ENCODE results near the gene LSG1.

The LSG1 gene

DNA sequence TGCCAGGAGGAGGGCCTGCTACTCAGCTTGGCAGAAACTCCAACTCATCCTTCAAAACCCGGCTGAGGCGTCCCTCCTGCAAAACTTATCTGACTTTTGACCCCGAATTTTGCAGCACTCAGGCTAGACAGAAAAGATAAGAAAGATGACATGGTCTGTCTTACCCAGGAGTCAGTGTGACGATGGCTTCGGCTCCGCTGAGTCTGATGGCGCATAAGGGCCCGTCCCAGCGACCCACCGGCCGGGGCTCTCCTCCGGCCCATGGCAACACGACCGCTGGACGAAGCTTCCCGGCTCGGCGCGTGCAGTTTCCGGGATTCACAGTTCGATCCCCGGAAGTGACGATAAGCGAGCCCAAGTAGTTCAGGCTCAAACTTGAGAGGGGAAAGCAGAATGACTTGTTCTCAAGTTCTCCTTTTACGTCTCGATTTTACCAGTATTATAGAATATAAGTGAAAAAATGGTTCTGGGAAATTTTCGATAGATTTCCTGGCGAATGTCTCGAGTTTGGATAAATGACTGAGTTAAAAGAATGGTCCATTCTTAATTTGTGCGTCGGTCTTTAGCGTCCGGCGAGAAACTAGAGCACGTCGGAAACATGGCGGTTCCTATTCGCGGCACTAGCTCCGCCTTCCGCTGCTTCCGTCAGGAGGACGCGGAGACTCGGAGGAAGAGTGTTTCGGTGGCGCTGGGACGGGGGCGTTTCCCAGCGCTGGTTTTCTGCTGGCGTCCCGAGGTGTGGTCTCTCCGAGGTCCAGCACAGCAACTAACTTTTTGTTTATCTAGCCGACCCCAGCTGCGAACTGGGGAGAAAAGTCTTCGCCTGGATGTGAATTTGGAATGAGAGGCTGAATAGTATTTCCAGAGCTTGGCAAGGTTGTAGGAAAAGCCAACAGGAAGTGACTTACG is at the start of gene LSG1:
LSG1 (minus strand) TSS at position 292 of the 909 bp plus-strand sequence; CDS start at position 263, 29 bp downstream.
- peak; percentile 91 for DNase-seq

DNA sequence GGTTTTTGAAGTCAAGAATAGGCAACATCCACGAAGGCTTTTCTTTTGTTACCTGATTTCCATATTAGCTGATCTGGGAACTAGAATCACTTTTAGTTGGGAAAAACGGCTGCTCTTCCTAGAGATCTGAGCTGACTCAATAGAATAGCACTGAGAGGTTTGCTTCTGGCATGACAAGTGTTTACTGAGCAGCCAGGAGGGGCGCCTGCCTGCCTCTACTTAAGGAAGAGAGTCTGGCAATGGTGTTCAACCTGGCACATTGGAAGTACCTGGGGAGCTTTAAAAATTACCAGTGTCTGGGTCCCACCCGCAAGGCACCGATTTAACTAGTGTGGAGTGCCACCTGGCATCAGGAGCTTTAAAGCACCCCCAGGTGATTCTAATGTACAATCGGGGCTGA is 48.1 kb upstream of the LSG1 start:
- DNase-seq = no peak

DNA sequence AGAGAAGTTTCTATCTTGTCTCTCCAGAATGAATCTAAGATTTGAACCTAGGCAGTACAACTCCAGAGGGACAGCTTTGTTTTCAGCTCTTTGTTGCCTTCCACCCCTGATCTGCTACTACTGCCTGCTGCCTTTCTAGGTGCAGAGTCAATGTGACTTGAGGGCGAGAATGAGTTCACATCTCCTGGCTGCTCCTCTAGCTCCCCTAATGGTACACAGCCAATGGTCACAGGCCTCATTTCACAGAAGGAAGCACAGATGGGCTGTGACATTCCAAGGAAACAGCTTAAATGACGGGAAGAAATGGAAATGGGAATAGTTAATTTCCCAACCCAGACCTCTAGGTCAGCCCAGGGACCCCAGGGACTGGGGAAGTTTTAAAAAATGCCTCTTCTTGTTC is 46.1 kb upstream of the LSG1 start:
- no peak for DNase-seq

DNA sequence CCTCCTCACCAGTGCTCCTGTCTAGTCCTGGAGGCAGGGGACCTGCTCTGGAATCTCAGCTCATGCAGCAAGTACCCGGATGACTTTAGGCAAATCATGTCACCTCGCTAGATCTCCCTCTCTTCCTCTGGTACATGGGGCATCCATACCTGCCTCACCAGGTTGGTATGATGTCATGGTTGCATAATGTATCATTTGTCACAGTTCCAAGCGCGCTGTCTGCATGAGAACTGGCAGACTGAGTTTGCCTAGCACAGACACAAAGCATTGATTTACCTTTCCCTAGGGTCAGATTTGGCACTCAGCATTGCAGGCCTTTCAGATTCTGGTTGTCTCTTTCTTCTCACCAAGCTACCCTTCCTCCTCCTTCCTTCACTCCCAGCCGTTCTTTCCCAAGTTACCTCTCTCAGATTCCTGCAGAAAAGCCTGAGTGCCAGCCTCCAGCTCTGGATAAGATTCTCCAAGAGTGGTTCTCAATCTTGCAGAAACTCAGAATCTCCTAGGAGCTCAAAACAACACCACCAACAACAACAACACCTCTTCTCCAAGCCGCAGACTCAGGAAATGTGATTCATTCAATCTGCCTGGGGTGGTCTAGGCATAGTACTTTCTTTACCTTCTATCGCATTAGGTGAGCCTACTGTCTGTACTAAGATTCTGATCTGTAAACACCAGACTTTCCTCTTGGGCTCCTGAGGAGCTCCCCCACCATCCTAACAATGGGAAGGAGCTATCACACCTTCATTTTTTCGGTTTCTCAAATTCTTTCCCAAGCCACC is 43.2 kb upstream of the LSG1 start:
- no peak for DNase-seq

DNA sequence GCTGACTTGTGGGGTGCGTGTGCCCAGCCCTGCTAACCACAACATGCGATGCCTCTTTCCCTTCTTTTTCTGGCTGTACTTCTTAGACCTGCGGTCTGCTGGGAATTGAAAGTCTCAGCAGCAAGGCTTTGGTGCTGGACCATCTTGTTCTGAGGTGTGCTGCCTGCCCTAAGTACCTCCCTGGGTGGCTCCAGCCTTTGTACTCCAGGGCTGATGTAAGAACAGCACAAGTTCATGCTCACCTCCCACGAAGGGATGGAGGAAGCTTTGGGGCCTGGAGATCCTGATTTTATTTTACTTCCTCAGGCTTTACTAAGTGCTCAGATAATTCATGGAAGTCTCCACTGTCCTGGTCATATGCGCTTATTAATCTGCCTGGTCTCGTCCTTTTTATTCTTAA is 42.6 kb upstream of the LSG1 start:
- no peak for DNase-seq

DNA sequence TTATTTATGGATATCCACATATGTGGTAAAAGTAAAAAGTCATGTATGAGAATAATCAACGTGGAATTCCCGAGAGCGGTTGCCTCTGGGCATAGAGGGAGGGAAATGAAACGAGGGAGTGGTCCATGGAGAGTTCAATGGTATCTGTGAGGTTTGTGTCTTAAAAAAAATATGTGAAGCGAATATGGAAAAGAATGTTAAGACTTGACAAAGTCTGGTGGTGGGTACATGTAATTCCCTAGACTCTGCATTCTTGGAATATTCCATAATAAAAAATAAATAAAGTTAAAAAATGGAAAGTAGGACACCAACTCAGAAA is 42.1 kb upstream of the LSG1 start:
- DNase-seq = no peak

DNA sequence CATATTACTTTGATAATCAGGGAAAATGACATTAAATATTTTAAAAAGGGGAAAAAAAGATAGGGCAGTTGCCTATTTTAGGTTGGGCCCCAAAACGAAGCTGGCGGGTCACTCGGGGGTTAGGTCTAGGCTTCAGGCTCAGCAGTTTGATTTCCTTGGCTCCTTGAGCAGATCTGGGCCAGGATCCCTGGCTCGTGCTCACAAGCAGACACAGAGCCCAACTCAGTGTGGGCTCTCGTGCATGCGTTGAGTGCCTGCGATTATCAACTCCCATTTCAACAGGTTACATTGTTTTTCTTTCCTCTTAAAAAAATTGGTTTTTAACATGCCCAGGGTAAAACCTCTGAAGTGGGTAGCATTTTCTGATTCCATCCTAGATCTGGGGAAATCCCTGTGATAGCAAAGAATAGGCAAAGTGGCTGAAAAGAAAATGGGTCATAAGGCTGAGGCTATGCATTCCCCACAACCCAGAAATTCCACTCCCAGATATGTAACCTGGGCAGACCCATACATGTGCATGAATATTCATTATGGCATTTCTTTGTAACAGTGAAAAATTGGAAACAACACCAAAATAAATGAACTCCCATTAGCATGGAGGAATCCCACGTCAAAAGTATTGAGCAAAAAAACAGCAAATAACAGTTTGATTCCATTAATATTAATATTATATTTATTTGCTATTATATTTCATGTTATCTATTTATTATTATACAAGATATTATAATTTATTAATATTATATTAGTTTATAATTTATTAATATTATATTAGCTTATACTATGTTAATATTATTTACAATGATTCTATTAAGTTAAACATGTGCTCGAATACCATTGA is 41.5 kb upstream of the LSG1 start:
- DNase-seq = no peak

DNA sequence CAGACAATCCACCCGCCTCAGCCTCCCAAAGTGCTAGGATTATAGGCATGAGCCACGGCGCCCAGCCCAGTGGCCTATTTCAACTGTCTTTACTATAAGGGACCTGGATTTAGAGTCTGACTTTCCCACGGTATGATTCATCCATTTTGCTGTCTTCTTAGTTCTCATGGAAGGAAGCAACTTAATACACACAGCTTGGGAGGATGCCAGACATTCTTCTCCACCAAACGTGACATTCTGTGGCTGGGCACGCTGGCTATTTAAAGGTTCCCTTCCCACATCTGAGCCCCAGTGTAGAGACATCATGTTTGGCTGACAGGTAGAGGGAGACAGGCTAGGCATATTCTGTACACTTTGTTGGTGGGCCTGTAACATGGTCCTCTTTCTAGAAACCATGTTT is 39.9 kb upstream of the LSG1 start:
- no peak for DNase-seq

DNA sequence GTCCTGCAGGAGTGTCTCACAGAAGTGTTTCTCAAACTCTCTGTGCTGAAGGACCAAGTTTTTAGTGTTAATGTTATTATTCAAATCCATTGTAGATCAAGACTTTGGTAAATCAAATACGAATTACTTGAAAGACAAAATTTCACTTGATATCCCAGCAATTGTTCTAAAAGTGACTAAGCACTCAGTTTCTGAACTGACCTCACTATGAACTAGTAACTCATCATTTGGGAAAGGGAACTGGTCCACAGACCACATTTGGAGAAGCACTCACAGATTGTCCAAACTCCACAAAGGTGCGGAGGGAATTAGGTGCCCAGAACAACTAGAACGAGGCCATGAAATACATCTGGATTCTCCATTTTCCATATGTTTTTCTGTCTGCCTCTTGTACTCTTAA is 39.3 kb upstream of the LSG1 start:
- no peak for DNase-seq

DNA sequence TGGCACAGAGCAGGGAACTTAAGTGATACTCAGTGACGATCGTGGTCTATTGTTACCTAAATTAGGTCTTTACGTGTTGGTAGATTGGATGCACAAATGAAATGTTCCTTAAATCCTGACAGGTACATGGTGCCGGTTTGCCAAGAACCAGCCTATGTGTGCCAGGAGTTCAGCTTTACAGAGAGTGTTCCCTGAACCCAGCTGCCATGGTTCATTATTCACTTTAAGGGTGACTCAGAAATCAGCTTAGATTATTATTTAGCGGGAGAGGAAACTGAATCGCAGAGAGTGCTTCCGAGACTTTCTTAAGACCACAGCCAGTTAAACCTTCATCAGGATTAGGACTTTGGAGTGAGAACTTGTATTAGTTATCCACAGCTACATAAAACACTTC is 35.2 kb upstream of the LSG1 start:
- DNase-seq = no peak

DNA sequence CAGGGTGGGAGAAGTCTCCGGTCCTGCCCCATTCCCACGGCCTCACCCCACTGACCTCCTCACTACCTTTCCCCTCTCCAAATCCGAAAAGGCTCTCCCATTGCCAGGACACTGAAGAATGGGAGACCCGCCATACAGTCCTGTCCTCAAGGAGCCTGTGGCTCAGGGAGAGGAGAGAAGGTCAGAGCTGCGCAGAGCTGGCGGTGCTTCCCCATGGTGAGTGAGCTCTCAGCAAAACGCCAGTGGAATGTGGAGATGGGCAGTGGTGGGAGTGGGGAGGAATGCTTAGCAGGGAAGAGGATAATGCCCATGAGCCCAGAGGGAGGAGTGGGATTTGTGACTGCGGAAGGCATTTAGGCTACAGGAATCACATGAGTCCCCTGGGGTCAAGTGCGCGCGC is 33.8 kb upstream of the LSG1 start:
- no peak for DNase-seq

DNA sequence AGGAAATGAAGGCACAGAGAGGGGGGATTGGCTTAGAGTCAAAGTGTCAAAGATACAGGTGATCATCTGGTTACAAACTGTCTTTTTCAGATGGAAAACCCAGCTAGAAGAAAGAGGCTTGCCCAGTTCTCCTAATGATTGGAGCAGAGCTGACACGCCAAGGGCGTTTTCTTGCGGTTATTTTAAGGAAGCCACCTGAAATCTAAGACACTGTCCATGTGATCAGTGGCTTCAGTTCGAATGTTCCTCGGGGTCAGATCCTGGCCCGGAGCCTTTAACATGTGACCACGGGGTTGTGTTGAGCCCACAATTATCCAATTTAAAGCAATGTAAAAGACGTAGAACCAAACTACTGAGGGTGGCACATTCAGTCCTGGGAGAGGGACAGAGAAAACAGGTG is 33.2 kb upstream of the LSG1 start:
- DNase-seq = no peak

DNA sequence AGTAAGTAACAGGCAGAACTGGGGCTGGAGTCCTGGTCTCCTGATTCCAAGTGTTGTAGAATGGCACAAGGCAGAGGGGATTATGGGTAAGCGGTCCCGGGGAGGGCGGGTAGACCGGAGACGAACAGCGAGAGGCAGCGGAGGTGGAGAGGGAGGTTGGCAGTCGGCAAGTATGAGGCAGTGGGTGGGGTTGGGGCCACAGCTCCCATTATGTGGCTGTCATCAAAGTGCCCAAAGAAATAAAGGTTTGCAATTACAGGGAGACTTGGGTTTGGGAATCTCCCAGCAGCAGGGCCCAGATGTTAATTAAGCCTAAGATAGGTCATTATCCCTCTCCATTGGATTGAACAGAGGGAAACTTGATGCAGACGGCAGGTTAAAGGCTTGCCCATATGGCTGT is 30.6 kb upstream of the LSG1 start:
- DNase-seq = no peak

DNA sequence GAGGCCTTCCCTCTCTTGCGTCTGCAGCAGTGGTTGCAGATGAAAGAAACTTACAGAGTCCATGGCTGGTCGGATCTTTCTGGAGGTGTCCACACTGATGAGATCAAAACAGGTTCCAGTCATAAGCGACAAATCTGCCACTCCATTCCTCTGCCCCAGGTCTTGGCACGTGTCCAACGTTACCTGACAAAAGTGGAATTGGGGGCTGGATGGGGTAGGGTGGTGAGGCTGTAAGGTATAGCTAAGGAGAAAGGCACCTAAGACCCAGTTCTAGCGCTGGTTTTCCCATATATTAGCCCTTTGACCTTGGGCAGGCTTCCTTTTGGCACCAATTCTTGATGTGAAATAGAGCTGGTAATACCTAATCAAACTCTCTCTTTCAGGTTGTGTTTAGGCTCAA is 24.7 kb upstream of the LSG1 start:
- DNase-seq = no peak

DNA sequence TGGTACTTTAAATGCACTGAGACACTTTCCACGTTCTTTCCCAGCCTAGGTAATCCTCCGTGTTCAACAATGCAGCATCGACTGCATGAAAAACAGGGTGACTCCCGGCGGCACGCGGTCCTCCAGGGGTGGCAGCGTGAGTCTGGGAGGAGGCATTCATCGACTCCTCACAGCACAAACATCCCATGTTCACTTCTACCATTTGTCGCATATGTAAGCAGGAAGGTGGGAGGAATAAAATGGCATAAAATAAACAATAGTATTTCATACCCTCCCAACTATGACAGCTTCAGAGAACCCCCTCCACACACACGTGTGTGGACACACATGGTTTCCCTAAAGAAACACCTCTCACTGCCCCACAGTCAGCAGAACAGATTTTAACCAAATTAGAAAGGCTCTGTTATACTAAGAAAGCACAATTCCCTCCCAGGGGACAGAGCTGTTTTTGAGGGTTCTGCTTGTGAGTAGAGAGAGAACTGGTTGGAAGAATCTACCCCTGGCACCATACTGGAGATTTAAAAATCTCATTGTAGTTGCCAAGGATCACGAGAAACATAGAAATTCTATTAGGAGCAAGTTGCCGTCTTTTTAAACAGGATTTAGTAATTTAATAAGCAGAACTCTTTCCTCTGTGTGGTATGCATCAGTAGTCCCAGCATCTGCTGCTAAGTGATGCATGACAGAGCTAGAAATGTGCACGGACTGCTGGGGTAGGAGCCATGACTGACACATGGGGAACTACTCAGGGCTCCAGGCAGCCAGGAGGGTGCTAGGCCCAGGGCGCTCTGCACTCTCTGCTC is 19.7 kb upstream of the LSG1 start:
- no peak for DNase-seq

DNA sequence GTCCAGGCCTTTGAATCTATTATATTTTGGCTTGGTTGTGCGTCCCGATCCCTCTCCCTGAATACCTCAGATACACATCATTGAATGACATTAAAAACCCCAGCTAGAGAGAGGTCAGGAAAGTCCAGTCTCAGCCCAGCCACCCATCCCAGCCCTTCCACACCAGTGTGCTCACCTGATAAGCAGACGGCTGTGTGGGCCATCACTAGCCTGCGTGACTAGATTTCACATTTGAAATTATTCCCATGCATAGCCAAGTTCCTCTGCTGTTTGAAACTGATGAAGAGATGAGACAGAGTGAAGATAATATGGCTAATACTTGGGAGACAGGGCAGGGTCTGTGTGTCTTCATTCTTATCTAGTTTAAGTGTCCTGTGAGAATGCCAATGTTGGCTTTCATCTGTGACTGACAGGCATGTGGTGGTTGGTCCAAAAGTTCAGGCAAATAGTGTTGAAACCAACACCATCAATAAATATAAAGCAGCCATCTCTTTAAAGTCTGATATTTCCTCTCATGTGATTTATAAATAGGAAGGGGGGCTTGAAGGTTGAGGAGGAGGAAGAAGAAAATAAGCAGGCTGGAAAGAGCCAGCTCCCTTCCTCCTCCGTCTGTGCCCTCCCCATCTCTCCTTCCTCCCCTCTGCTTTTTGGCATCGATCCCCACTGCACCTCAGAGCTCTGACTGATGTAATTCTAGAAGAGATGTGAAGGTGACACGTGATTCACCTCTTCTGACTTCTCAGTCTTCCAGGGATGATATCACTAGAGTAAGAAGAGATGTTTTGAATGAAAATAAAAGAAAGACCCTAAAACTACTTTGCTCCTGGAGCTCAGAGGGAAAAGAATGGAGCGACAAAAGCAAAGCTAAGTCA is 18.7 kb upstream of the LSG1 start:
- DNase-seq = no peak

DNA sequence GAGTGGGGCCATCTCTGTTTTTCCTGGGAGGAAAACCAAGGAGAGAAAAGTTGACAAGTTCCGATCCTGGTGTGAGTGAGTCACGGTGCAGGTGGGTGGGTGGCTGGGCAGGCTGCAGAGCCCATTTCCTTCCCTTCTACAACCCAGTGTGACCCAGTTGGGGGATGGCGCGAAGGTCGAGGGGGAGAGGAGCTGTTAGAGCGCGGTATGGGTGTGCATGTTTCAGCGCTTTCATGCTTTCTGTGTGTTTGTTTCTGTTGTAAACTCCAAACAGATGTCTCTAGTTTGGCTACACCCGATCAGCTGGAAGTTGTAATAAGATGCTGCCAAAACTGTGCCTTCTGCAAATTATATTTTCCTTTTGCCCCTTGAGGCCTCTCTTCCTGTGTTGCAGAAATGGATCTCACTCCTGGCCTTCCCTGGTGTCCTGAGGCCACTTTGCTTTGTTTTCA is 17.5 kb upstream of the LSG1 start:
- no peak for DNase-seq

DNA sequence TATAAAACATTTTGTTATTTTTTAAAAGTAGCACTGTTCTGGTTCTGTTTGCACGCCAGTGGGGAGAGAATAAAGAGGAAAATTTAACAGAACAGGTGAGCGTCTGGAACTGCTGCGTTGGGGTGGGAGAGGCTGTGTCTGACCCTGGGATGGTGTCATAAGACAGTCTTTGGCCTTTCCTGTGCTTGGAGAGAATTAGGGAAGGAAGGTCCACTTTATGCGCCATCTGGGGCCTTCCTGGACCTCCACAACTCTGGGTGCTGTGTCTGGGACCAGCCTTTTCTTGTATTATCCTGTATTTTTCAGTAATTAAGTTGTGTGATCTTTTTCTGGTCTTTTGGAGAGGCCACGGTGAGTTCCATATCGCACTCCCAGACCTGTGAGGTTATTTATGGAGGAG is 17.0 kb upstream of the LSG1 start:
- DNase-seq = no peak

DNA sequence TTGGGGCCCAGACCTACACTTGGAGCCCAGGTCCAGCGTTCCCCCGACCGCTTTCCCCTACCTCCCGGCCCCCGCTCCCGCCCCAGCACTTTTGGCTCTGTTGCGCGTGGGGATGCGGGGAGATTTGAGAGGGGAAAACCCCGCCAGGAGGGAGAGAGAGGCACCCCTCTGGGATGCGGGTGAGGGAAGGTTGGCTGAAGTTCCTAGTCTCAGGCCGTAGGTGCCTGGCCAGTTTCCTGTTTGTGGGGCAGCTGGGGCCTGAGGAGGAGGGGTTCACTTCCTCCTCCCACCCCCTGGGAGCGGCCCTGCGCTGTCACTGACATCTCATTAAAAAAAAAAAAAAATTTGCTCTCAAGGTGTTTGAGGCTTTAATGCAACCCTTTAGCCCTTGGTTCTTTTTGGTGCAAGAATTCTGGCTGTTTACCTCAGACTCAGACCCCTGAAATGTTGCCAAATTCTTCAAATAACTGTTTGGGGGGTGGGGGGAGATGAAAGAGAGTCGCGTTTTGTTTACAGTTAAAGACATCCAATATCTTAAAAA is 16.3 kb upstream of the LSG1 start:
- DNase-seq = no peak

DNA sequence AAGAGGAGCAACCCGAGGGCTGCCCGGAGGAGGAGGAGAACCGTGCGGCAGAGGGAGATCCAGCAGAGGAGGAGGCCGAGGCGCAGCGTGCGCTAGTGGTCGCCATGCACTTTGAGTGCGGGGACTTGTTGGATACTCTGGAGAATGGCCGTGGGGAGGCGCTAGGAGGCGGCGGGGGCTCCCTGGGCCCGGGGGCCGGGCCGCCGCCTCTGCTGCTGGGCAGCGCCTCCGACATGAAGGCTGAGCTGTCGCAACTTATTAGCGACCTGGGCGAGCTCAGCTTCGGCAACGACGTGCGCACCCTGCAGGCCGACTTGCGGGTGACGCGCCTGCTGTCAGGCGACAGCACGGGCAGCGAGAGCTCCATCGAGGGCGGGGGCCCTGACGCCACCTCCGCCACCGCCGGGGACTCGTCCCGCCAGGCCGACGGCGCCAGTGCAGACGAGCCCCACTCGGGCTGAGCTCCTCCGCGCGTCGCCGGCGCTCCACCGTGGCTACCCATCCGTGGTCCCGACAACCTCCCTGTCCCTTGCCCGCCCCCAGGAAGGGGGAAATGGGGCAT is 15.7 kb upstream of the LSG1 start:
- no peak for DNase-seq

Data from NCI-H1417 treated with DMSO at 0.1 percent for 48 hours (cell line).